ENCODE measurements around the gene SDF4.

DNA sequence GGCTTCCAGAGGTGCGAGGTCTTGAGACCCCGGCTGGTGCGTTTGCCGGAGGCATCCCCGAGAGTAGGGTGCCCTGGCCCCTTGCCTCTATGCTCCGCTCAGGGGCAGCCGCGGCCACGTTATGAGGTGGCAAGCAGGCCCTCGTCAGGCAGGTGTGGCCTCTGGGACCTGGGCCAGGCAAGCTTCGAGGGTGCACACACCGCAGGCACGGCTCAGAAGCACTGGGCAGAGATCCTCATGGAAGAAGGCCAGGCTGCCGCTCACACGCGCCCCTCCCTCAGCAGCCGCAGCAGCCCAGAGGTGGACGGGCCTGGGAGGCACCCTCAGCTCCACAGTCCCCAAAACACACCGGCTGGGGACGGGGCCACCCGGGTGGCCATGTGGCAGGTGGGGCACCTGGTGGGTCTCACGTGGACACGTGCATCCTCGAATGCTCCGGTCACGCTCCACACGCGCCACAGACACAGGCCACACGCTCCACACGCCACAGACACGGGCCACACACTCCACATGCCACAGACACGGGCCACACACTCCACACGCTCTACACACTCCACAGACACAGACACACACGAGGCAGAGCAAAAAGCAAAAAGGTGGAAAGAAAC lies 6.5 kb downstream of the SDF4 start:
- no peak for TF ChIP-seq POLR2A (IDR thresholded peaks at IDR 0.05)
- TF ChIP-seq, protein P1, sequence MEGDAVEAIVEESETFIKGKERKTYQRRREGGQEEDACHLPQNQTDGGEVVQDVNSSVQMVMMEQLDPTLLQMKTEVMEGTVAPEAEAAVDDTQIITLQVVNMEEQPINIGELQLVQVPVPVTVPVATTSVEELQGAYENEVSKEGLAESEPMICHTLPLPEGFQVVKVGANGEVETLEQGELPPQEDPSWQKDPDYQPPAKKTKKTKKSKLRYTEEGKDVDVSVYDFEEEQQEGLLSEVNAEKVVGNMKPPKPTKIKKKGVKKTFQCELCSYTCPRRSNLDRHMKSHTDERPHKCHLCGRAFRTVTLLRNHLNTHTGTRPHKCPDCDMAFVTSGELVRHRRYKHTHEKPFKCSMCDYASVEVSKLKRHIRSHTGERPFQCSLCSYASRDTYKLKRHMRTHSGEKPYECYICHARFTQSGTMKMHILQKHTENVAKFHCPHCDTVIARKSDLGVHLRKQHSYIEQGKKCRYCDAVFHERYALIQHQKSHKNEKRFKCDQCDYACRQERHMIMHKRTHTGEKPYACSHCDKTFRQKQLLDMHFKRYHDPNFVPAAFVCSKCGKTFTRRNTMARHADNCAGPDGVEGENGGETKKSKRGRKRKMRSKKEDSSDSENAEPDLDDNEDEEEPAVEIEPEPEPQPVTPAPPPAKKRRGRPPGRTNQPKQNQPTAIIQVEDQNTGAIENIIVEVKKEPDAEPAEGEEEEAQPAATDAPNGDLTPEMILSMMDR (IDR thresholded peaks at IDR 0.05), result no peak

All from vagina (tissue), 2 donors.